IPS DF 4.7 (cell line): ENCODE measurements around the gene ELMO3.

ENCODE experiments used
- DNase-seq: peaks from one replicate; pipeline ENCODE4 v3.0.0-alpha.2; 2013; ENCODE audit warnings: low spot score; ENCODE audit errors: extremely low read depth

ELMO3 gene

DNA sequence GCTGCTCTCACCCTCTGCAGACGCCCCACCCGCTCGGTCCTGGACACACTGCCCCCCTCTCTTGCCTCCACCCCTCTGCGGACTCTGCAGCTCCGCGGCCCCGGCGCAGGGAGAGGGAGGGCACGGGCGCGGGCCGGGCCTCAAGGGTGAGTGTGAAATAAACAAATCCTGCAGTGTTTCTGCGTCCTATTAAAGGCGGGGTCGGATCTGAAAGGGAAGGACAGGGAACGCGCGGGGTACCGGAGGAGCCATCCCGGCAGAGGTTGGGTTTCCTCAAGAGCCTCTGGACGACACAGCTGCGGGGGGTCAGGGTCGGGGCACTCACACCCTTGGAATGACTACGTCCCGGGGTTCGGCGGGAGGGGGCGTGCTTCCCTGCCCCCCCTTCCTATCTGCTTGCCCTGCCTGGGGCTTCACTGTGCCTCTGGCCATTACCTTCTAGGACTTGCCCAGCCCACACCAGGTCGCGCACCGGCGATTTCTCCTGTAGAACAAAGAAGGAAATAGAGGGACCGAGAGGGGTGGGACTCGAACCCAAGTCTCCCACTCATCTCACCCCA is 34.9 kb upstream of the ELMO3 start:
- no peak for DNase-seq

DNA sequence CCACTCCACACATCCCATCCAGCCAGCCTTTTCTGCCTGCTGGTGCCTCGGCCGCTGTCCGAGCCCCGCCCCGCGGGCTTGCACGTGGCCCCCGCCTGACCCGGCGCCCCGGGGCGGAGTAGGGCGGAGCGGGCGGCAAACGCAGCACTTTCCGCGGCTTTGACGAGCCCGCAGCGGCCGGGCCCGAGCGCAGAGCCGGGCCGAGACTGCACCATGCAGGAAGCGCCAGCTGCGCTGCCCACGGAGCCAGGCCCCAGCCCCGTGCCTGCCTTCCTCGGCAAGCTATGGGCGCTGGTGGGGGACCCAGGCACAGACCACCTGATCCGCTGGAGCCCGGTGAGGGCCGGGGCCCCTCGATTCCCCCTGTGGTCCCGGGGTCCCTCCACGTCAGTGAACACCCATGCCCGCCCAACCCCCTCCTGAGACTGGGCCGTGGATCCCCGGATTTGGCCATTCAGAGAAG is 34.3 kb upstream of the ELMO3 start, which contains the start of gene HSF4:
Gene HSF4 (plus strand): TSS at position 147 of the 463 bp plus-strand sequence. CDS start 67 bp downstream, at position 214.
- DNase-seq = no peak

DNA sequence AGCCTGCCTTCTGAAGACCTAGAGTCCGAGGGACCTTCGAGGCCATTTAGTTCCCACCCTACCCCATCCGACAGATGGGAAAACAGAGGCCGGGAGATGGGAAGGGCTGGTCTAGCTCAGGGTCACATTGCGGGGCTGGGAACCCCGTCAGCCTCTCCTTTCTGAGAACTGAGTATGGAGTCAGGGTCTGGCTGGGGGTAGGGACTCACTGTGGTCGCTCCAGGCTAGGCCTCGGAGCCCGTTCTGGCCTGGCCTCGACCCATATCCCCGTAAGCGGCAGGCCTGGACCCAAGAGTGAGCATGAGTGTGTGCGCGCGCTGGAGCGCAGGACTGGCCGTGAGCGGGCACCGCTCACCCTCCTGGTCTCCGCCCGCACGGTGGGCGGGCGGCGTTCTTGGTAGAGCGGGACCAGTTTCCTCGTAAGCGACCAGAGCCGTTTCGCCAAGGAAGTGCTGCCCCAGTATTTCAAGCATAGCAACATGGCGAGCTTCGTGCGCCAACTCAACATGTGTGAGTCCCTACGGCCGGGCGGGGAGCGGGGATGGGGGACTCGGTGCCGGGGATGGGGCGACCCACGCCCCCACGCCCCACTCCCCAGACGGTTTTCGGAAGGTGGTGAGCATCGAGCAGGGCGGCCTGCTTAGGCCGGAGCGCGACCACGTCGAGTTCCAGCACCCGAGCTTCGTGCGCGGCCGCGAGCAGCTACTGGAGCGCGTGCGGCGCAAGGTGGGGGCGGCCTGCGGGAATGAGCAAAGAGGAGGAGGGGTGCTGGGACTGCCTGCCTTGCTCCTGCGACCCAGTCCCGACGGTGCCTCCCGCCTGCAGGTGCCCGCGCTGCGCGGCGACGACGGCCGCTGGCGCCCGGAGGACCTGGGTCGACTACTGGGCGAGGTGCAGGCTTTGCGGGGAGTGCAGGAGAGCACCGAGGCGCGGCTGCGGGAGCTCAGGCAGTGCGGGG is 33.5 kb upstream of the ELMO3 start:
- no peak for DNase-seq

DNA sequence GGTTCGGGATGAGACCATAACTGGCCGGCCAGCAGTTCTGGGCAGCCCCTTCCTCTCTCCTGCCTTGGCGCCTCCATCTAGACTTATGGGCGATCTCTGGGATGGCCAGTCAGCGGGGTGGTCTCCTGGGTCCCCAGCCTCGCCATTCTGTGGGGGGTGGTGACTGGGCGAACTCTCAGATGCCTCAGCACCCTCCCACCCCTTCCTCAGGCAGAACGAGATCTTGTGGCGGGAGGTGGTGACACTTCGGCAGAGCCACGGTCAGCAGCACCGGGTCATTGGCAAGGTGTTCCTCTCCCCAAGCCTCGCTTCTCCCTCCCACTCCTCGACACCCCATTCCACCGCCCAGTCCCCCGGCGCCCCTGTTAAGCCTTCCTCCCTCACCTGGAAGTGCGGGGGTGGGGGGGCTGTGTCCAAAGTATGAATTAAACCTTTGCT is 32.8 kb upstream of the ELMO3 start:
- no peak for DNase-seq

DNA sequence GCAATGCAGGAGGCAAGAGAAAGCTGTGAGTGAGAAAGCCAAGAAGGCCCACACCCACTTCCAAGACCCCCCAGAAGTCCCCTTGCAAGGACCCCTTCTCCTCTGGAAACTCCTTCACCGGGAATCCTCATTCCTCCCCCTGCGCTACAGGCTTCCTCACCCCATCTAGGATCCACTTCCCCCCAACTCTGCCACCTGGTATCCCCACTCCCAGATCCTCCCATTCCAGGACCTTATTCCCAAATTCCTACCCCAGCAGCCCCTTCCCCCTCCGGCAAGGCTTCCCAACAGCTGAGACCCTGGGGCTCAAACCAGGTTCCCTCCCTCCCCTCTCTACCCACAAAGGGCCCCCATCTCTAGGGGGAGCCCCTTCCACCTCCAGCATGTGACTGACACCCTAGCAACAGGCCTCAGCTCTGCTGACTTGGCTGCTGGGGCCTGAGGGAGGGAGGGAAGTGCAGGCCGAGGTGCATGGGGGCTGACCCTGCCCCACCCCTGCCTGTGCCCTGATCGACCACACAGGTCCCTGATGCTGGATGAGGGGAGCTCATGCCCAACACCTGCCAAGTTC is 32.2 kb upstream of the ELMO3 start:
- no peak for DNase-seq

DNA sequence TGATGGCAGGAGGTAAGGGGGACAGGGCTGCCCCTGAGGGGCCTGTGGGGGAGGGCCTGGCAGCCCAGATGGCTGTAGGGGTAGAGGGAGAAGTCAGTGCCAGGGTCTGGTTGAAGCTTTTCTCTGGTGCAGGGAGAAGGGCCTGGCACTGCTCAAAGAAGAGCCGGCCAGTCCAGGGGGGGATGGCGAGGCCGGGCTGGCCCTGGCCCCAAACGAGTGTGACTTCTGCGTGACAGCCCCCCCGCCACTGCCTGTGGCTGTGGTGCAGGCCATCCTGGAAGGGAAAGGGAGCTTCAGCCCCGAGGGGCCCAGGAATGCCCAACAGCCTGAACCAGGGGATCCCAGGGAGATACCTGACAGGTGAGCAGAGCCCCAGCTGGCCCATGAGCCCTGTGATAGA is 31.3 kb upstream of the ELMO3 start:
- no peak for DNase-seq

DNA sequence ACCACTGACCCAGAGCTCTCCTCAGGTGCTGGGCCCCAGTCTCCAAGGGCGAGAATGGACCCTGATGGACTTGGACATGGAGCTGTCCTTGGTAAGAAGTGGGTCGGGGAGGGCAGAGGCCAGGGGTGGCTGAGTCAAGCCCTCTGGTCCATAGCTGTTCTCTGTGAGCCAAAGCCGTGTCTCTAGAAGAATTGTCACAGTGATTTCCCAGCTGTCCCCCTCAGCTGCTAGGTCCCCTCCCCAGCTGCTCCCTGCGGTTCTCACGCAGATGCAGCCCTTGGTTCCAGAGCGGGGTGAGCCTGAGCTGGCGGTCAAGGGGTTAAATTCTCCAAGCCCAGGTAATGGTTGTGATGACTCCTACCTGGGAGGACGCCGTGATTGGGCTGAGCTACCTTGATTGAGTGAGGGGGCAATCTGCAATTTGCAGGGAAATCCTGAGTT is 29.9 kb upstream of the ELMO3 start:
- no peak for DNase-seq

DNA sequence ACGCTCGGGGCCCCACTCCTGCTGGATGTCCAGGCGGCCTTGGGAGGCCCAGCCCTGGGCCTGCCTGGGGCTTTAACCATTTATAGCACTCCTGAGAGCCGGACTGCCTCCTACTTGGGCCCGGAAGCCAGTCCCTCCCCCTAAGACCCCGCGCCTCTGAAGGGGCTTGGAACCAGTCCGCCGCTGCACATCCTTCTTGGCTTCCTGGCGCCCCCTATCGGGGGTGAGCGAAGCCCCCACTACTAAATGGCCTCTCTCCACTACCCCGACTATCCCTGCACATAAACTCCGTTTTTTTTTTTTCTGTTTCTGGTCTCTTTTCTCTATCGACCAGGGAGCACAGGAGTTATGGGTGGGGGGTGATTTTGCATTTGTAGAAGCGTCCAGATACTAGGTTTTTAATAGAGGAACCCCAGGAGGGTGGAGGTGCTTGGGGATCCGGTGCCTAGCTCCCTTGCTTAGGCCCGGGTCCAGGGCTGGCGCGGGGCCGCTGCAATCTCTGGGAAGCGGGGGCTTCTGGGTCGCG is 29.2 kb upstream of the ELMO3 start:
- DNase-seq = no peak

DNA sequence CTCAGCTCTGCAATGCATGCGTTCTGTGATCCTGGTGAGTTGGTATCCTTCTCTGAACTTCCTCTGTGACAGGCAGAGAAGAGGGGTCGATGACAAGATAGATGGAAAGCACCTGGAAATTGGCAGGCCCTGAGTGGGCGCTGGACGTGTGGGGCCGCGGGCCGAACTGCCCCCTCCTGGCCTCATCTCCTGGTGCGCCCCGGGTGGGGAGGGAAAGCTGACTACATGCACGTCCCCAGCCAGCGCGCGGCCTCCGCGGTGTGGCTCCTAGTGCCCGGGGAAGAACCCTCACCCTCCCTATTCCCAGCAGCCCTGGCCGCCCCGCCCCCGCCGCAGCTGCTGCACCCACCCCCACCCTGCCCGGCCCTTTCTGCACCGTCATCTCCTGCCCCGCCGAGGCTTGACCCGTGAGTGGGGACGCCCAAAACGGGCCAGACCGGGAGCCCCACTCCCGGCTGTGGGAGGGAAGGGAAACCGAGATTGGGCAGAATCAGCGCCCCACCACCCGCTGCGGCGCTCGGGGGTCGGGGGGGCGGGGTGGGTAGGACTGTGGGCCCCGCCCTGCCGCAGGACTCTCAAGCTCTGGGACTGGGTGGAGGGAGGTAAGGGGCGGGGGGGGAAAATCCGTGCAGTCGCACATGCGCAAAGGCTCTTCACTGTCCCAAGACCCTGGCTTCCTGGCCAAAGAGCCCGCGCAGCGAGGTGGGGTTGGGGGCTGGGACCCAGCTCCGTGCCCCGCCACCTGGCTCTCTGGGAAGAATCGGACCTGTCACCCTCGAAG is 28.6 kb upstream of the ELMO3 start, which contains the start of gene NOL3:
Gene NOL3 (plus strand): TSS at position 371 of the 781 bp plus-strand sequence.
- no peak for DNase-seq

DNA sequence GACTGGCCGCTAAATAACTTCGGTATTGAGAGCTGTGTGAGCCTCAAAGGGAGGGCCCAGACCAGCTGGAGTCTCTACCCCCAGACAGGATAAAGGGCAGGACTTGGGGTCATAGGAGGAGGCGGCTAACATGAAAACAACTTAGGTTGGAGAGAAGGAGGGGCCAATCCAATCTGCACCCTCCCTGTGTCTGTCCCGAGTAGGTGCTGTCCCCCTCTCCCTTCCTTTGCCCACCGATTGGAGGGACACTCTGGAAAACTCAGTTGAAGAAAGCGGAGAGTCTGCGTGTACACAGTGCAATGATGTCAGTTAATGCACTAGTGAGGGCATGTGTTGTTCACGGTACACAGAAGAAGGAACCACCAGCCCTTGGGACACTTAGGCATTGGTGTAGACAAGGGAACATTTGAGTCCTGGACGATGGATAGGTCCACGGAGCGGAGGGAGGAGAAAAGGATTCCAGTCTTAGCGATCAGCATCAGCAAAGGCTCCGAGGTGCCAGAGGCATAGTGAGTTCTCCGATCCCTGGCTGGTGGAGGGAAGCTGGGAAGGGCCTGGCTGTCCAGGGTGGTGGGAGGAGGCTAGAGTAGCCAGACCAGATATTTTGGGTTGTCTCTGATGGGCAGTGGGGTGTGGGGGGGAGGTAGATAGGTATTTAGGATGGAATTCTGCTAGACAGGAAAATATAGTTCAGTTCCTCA is 27.8 kb upstream of the ELMO3 start:
- no peak for DNase-seq

DNA sequence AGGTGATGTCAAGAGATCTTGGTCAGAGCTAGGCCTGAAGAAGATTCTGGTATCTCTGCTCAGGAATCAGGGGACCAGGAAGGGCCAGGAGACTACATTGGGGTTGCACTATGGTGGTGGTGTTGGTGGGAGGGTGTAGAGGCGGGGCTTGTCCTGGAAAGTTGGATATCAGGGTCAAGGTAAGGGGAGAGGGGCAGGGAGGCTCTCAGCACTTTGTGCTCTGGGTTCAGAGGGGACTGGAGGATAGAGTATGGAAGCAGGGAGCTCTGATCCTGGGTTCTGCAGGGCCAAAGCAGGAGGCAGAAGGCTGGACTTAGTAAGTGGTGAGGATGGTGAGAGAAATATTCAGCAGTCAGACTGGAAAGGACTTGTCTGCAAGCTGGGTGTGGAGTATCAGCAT is 25.6 kb upstream of the ELMO3 start:
- no peak for DNase-seq

DNA sequence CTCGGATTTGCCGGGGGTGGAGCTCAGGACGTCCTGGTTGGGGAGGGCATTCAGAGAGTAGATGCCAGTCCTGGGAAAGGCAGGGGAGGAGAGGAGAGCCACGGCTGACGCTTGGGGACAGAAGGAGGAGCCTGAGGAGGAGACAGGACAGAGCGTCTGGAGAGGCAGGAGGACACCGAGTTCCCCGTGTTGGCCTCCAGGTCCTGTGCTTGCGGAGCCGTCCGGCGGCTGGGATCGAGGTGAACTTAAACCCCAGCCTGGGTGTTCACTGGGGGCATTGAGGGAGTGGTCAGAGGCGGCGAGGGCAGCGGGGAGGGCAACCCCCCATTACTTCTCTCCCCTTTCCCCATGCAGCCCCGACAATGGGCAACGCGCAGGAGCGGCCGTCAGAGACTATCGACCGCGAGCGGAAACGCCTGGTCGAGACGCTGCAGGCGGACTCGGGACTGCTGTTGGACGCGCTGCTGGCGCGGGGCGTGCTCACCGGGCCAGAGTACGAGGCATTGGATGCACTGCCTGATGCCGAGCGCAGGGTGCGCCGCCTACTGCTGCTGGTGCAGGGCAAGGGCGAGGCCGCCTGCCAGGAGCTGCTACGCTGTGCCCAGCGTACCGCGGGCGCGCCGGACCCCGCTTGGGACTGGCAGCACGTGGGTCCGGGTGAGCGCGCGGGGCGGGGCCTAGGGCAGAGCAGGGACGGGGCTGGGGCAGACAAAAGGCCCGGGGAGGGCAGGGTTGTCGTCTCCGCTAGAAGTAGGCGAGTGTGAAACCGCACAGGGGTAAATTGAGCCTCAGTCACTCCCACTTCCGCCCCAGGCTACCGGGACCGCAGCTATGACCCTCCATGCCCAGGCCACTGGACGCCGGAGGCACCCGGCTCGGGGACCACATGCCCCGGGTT is 24.9 kb upstream of the ELMO3 start:
- DNase-seq = no peak

DNA sequence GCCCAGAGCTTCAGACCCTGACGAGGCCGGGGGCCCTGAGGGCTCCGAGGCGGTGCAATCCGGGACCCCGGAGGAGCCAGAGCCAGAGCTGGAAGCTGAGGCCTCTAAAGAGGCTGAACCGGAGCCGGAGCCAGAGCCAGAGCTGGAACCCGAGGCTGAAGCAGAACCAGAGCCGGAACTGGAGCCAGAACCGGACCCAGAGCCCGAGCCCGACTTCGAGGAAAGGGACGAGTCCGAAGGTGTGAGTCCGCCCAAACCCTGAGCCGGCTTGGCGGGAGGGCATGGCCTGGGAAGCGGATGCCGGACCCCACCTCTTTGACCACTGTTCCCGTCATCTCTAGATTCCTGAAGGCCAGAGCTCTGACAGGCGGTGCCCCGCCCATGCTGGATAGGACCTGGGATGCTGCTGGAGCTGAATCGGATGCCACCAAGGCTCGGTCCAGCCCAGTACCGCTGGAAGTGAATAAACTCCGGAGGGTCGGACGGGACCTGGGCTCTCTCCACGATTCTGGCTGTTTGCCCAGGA is 24.2 kb upstream of the ELMO3 start:
- DNase-seq = no peak

DNA sequence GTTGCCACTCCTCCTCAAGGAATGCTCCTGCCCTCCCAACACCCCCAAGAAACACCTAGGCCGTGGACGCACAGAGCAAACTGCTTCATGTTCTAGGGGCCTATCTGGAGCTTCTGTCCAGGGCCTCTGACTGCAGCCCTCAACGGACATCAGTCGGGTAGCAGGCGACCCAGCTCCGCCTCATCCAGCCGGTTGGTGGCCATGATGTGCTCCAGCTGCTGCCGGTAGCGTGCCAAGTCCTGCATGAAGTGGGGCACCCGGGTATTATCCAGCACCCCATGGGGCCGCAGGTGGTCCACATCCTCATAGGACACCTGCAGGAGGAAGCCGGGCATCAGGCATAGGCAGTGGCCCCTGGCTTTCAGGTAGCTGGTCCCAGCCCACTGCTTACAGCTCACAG is 22.3 kb upstream of the ELMO3 start:
- no peak for DNase-seq

DNA sequence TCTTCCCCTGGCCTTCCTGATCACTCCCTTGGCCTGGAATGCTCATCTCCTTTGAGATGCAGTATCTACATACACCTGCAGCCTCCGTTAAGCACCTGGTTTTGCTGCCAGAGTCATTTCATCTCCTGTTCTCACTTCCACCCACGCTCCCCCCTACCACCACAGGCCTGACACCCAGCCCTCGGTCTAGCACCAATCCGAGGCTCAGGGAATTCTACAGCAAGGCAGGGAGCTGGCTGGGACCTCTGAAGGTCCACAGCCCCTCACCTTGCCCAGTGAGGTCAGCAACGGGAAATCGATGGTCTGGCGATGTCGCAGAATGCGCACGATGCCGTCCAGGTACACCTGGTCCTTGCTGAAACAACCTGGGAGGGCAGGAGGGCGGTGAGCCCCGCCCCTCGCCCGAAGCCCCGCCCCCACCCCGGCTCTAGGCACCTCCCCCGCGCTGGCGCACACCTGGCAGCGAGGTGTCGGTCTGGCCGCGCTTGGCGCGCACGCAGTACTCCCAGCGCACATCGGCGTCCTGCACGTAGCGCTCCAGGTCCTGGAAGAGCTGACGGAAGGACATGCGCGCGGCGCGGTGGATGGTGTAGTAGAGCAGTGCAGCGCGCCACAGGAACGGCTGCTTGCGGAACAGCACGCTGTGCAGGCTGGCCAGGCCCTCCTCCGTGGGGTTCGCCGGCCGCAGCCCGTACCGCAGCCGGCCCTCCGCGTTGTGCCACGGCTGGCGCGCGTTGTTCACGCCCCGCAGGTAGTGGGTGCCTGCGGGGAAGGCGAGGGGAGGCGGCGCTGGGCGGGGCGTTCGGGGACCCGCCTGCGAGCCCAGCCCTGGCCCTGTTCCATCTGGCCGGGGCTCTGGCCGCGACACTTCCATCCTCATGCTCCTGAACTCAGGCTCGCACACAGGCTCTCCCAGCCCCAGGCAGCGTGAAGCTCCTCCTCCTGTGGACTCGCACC is 20.9 kb upstream of the ELMO3 start:
- no peak for DNase-seq

DNA sequence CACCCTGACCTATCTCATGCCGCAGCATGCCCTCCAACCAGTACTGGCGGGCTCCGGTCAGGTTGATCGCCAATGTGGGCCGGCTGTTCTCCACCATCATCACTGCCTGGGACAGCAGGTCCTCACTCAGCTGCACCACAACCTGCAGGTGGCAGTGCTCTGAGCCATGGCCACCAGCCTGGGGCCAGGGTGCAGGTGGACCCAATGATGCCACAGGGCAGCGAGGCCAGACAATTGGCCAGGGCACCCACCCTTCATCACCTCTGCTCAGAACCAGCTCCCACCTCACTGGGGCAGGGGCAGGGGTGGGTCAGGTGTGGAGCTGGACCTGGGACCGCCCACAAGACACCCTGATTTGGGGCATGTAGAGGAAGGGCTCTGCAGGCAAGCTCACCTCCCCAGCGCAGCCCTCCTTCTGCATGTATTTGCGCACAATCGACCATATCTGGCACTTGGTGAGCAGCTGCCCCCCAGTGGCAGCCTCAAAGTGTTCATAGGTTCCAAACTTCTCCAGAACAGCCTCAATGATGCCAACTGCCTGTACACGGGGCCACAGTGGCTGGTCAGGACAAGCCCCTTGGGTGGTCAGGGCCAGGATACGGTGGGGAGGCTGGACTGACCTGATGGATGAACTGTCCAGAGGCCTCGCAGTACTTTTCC is 19.4 kb upstream of the ELMO3 start:
- no peak for DNase-seq

DNA sequence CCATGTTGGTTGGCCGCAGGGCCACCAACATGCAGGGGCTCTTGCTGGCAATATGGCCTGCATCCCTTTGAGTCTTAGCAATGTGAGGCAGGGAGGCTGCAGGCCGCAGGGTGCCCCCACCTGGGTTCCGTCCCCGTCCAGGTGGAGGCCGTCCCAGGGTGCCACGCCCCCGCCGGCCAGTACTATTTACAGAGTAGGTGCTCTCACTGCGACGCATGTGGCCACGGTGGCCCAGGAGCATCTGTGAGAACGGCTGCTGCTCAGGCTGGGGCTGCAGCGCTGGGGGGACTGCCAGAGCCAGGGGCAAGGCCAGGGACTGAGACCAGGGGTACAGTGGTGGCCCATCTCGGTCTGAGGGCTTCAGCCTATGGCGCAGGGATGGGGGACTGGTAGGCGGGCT is 18.8 kb upstream of the ELMO3 start:
- DNase-seq = no peak

DNA sequence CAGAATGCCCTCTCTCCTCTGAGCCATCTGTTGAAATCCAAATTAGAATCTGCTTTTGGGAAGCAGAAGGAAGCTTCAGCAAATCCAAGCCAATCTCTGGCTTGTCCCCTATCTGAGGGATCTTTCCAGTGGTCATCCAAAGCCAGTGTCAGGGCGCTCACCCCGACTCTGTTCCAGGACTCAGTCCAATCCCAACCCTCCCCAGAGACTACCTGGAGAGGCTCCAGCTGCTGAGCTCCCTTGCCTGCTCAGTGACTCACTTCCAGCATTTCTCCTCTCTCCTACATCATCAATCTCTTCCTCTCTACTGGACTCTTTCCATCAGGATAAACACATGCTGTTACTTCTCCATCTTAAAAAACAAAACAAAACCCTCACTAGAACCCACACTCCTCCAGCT is 17.6 kb upstream of the ELMO3 start:
- no peak for DNase-seq
